Liver (tissue), 9 donors: ENCODE results near the gene GANC. TPM values are rescaled to one million over a fixed set of nuclear protein-coding genes. Genes with fewer than 3 reads are reported as not detected.

ENCODE experiments used
- DNase-seq: peaks from one replicate; pipeline ENCODE4 v3.0.0-alpha.2; 2017; ENCODE audit warnings: low spot score
- H3K27ac ChIP-seq, 2 donors: one replicate each; pipeline ENCODE4 v1.7.0; 2013; ENCODE audit warnings: inconsistent platforms in 2 of 2, low read length in 2 of 2, control low read depth in 1 of 2, low read depth in 1 of 2, mild to moderate bottlenecking in 1 of 2
- H3K27me3 ChIP-seq, 4 donors: one replicate each; pipeline versions ENCODE4 v1.6.1 to v1.7.0; 2013; ENCODE audit warnings: low read length in 3 of 4, inconsistent platforms in 1 of 4, mild to moderate bottlenecking in 1 of 4, moderate library complexity in 1 of 4; ENCODE audit not compliant: control insufficient read depth in 4 of 4, insufficient read depth in 4 of 4
- H3K36me3 ChIP-seq, 4 donors: one replicate each; pipeline versions ENCODE4 v1.6.1 to v1.7.0; 2013; ENCODE audit warnings: low read length in 3 of 4, mild to moderate bottlenecking in 3 of 4, low read depth in 1 of 4, moderate library complexity in 1 of 4; ENCODE audit not compliant: control insufficient read depth in 4 of 4, insufficient read depth in 3 of 4
- H3K4me1 ChIP-seq, 4 donors: one replicate each; pipeline versions ENCODE4 v1.6.1 to v1.7.0; 2013; ENCODE audit warnings: low read length in 3 of 4, mild to moderate bottlenecking in 3 of 4, moderate library complexity in 1 of 4; ENCODE audit not compliant: control insufficient read depth in 4 of 4, insufficient read depth in 4 of 4
- H3K4me3 ChIP-seq, 3 donors: one replicate each; pipeline versions ENCODE4 v1.6.1 to v1.7.0; 2013; ENCODE audit warnings: low read length in 3 of 3, control low read depth in 1 of 3, low read depth in 1 of 3, mild to moderate bottlenecking in 1 of 3
- H3K9ac ChIP-seq, 2 donors: one replicate each; pipeline ENCODE4 v1.7.0; 2013; ENCODE audit warnings: low read length in 2 of 2, mild to moderate bottlenecking in 2 of 2, moderate library complexity in 2 of 2, control low read depth in 1 of 2, low read depth in 1 of 2
- H3K9me3 ChIP-seq, 4 donors: one replicate each; pipeline versions ENCODE4 v1.6.1 to v1.7.0; 2013; ENCODE audit warnings: low read length in 3 of 4; ENCODE audit not compliant: control insufficient read depth in 4 of 4
- EGR1 ChIP-seq, 2 donors: IDR thresholded peaks; 2 replicates each; pipeline ENCODE4 v1.6.1; 2016 to 2018; ENCODE audit warnings: antibody characterized with exemption in 2 of 2, low read depth in 2 of 2
- FOXA1 ChIP-seq: IDR thresholded peaks from 2 replicates; pipeline ENCODE4 v1.6.1; 2016; ENCODE audit warnings: antibody characterized with exemption
- FOXA2 ChIP-seq: IDR thresholded peaks from 2 replicates; pipeline ENCODE4 v1.6.1; 2016; ENCODE audit warnings: antibody characterized with exemption
- GABPA ChIP-seq, 2 donors: IDR thresholded peaks in 1 of 2; conservative IDR thresholded peaks in 1 of 2; 2 replicates each; pipeline ENCODE4 v1.6.1; 2016; ENCODE audit warnings: antibody characterized with exemption in 2 of 2, mild to moderate bottlenecking in 1 of 2, moderate library complexity in 1 of 2
- HNF4A ChIP-seq, 2 donors: conservative IDR thresholded peaks; 2 replicates each; pipeline ENCODE4 v1.6.1; 2016; ENCODE audit warnings: antibody characterized with exemption in 2 of 2, mild to moderate bottlenecking in 2 of 2
- HNF4G ChIP-seq: IDR thresholded peaks from 2 replicates; pipeline ENCODE4 v1.6.1; 2016; ENCODE audit warnings: antibody characterized with exemption
- RAD21 ChIP-seq, 2 donors: IDR thresholded peaks; 2 replicates each; pipeline ENCODE4 v1.6.1; 2016; ENCODE audit warnings: antibody characterized with exemption in 2 of 2, mild to moderate bottlenecking in 2 of 2
- TAF1 ChIP-seq: conservative IDR thresholded peaks from 2 replicates; pipeline ENCODE4 v1.6.1; 2016; ENCODE audit warnings: antibody characterized with exemption, mild to moderate bottlenecking
- WGBS: extraction: QIAGEN DNeasy Blood & Tissue Kit; methylation state at CpG from one replicate; pipeline ENCODE4 v1.1.7; 2013; 5-methylcytosine and 5-hydroxymethylcytosine counted together
- polyA plus RNA-seq, 2 donors: library from polyadenylated mRNA; stranded (reverse) in 1 of 2; unstranded in 1 of 2; fragments of 200-250 nt in 1 of 2; fragments of >200 nt in 1 of 2; fragmentation: Nextera tagmentation in 1 of 2; extraction: Ambion mirVana in 1 of 2; gene quantifications; one replicate each; pipeline versions ENCODE4 v1.2.1 to v1.2.3, GENCODE V29; 2013 to 2015
- total RNA-seq, 2 donors: library from RNA; depleted of rRNA; stranded (reverse); fragments of >200 nt; gene quantifications; one replicate each; pipeline ENCODE4 v1.2.3, GENCODE V29; 2014
- TF ChIP-seq, protein P1 (sequence below): IDR thresholded peaks from 2 replicates; pipeline ENCODE4 v1.6.1; 2016; ENCODE audit warnings: antibody characterized with exemption
- TF ChIP-seq, protein P2 (sequence below): IDR thresholded peaks from 2 replicates; pipeline ENCODE4 v1.6.1; 2016; ENCODE audit warnings: antibody characterized with exemption
- donor health status: healthy.
- donor health status: healthy.
- donor health status: healthy.
- donor health status: healthy.
- donor health status: healthy.

Gene GANC
- total and polyA plus RNA-seq, 4 donors: 4.8 to 28.9 (median 10.9) TPM

DNA sequence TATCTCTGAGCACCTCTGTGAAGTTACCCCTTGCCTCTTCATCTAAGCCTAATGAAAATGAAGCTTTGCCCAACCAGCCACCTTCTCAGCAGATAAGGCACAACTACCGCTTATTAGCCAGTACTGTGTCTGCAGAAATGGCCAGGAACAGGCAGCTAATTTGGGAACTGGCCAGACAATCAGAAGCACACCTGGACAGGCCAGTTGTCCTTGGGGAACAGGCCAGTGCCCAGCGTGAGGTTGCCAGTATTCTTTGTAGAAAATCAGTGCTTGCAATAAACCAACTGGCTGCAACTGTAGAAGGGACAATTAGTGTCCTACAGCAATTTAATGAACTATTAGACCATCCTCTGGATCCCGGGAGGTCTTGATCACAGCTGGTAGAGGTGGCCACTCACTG is 10.7 kb downstream of the GANC start:
- Histone ChIP-seq H3K9me3 (no peaks in the 10 kb centered on the region), H3K9ac (no peak overlapping the region), H3K27me3 (no peaks in the 10 kb centered on the region), H3K4me3 (no peak overlapping the region), H3K36me3 (peaks cover 1 to 12% (median 7%) of the 10 kb centered on the region in 4 donors), H3K27ac (peak overlapping the region; percentile 14 to 52), H3K4me1 (peaks cover 16 to 46% (median 37%) of the 10 kb centered on the region in 4 donors)
- no peak for DNase-seq
- TF ChIP-seq, protein P1, sequence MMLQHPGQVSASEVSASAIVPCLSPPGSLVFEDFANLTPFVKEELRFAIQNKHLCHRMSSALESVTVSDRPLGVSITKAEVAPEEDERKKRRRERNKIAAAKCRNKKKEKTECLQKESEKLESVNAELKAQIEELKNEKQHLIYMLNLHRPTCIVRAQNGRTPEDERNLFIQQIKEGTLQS: no peak
- TF ChIP-seq FOXA2: no peak
- TF ChIP-seq, protein P2, sequence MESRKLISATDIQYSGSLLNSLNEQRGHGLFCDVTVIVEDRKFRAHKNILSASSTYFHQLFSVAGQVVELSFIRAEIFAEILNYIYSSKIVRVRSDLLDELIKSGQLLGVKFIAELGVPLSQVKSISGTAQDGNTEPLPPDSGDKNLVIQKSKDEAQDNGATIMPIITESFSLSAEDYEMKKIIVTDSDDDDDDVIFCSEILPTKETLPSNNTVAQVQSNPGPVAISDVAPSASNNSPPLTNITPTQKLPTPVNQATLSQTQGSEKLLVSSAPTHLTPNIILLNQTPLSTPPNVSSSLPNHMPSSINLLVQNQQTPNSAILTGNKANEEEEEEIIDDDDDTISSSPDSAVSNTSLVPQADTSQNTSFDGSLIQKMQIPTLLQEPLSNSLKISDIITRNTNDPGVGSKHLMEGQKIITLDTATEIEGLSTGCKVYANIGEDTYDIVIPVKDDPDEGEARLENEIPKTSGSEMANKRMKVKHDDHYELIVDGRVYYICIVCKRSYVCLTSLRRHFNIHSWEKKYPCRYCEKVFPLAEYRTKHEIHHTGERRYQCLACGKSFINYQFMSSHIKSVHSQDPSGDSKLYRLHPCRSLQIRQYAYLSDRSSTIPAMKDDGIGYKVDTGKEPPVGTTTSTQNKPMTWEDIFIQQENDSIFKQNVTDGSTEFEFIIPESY: peak; percentile 10
- 57% methylated on average over 3 of the region's 3 CpGs for WGBS

DNA sequence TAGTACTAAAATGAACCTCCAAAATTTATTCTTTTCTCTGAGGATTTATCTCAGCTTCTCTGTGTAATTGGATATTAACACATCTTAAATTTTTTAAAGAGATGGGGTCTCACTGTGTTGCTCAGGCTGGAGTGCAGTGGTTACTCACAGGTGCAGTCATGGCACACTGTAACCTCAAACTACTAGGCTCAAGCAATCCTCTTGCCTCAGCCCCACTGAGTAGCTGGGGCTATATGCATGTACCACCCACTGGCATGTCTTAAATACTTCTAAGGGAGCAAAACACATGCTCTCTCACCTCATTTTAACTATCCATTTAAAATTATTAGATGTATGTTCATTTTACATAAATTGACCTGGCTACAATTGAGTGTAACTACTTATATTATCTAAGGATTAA is 11.6 kb downstream of the GANC start:
- H3K9me3 ChIP-seq: no peaks in the 10 kb centered on the region
- no peak overlapping the region for H3K4me3 ChIP-seq
- no peak overlapping the region for H3K9ac ChIP-seq
- peaks cover 4 to 12% (median 9%) of the 10 kb centered on the region in 4 donors for H3K36me3 ChIP-seq
- no peak overlapping the region for H3K27ac ChIP-seq
- DNase-seq: no peak
- no peak for TF ChIP-seq RAD21 (IDR thresholded peaks at IDR 0.05)
- no peak for TF ChIP-seq EGR1 (IDR thresholded peaks at IDR 0.05; ENCODE audit: low read depth in 2 of 2)
- TF ChIP-seq FOXA1: no peak
- TF ChIP-seq TAF1: no peak
- TF ChIP-seq GABPA (IDR thresholded peaks at IDR 0.05 in 1 of 2, conservative IDR thresholded peaks at IDR 0.05 in 1 of 2): no peak
- TF ChIP-seq, protein P2: no peak
- TF ChIP-seq, protein P1: no peak
- H3K27me3 ChIP-seq: no peaks in the 10 kb centered on the region
- H3K4me1 ChIP-seq: peaks cover 17 to 44% (median 37%) of the 10 kb centered on the region in 4 donors

DNA sequence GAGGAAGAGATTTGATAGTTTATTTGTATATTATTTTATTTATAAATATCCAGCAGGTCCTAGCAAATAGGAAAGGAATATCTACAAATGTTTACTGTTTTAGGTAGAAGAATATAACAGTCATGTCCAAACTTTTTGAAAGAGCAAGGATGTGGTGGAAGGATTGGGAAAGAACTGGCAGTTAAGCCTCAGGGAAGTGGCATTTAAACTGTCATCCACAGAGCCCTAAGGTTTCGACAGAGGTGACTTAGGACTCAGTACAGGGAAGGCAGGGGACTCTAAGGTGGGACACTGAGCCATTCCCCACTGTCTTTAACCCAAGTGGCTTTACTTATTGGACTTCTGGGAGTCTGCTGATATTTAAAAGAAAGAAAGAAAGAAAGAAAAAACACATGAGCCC is 12.0 kb downstream of the GANC start:
- Histone ChIP-seq H3K27ac (peak overlapping the region in 1 of 2 donors; percentile 9), H3K4me3 (no peak overlapping the region), H3K27me3 (no peaks in the 10 kb centered on the region), H3K9me3 (no peaks in the 10 kb centered on the region), H3K4me1 (peaks cover 17 to 43% (median 37%) of the 10 kb centered on the region in 4 donors), H3K36me3 (peaks cover 4 to 11% (median 8%) of the 10 kb centered on the region in 4 donors), H3K9ac (no peak overlapping the region)
- TF ChIP-seq, protein P1: no peak
- TF ChIP-seq HNF4A (conservative IDR thresholded peaks at IDR 0.05) (peak in 1 of 2 donors; percentile 14), HNF4G (no peak)
- WGBS: 79% methylated on average over 1 of the region's 1 CpG
- no peak for DNase-seq
